GM21576 (cell line): Measurements from ENCODE around the gene EFCAB13.

Experiments
- ATAC-seq: cut with Tn5 transposase; IDR thresholded peaks from one replicate; pipeline ENCODE4 v1.9.1; 2021; ENCODE audit warnings: mild to moderate bottlenecking, moderate library complexity; ENCODE audit not compliant: unreplicated experiment

EFCAB13 gene, protein sequence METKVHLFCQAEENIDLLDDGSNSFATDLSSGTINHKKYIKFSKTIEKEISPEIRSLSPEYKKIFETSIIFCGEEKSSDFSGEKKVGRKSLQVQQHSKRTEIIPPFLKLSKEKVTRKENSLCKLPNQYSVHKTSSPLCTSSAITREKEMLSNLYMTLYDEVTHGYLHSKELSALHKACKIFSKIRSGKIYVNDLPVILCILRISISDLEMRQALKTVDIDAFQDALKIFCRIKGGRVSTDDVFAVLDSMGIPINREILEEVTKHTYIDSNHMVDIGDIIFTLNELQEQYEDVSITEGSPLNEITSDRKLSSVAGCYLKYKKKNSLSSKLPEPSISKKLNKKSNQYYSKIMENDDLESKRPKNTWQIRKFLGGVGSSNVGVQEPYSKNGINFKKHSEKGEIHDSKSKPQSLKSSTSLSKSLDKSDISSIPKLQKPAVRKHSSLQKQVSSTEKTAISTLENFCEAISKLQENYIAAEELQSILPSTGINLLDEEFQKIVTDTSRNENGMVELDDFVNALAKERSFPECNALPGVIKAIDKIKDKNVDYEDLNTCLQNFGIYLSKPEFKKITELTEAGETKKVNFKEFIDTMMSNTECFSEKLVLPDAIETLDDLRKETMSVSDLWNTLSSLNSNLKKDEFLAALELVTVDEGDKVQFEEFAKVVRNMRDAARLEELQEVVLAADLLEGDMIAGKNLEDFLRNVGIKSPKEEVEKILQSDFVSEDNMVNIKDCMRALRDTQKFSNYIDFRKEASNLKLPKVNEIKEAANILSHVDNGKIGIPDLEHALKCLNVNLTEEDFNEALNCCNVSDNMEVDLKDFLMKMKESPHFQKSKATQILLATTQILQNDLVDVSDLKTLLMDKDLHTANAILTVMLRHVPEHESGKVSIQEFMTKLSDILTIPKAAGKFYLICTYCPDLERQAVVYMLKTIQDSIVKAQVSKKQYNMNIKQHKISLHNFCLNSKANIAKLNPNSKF

GRCh38 chr17:47323382-47324223 lies at the start of gene EFCAB13:
EFCAB13 (plus strand) TSS chr17:47323955; CDS start chr17:47328354, 4,399 bp downstream.
- ATAC-seq: peak; percentile 64

- ATAC-seq: no peak
Observed at GRCh38 chr17:47274319-47275069, 49.3 kb upstream of the EFCAB13 start.

DNA sequence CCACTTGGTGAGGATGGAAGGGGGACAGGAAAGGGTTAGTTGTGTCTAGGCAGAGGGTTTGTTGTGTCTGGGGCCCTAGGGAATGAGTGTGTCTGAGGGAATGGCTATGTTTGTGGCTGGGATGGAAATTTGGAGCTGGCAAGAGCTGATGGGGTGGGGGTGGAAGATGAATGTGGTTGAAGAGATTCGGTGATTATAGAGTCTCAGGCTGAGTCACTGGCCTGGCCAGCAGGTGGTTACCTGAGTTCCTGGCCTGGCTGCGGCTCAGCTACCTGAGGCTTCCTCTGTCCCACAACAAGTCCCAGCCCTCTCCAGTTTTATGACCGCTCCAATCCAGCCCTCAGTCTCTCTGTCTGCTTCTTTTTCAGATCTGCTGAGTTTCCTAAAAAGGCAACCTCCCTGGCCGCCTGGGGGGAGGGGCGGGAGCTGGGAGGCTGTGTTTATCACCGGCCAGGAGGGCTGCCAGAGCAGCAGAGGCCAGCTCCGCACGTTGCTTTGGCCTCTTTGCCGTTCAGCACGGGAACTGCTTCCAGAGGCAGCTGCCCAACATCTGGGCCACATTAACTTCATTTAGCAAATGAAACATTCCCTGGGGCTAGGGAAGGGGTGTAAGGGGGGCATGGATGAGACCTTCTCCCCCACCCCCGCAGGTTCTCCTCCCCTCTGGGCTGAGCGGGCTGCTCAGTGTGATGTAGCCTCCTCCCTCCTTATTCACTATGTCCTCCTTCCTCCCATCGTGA lies 48.3 kb upstream of the EFCAB13 start:
- no peak for ATAC-seq

DNA sequence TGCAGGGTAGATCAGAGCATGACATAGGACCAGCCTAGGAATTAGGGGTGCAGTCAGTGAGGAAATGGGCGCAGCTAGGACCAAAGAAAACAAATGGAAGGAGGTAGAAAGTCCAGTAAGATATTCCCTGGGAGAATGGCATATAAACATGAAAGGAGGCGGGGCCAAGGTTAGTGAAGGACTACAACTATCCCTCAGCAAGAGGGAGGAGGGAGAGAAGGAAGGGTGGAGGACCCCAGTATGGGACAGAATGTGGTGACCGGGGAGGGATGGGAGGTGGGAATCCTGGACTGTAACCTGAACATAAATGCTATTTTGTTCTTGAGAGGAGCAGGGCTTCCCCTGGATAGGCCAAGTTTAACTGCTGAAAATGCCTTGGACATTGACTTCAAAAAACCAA lies 47.3 kb upstream of the EFCAB13 start:
- ATAC-seq: no peak

GRCh38 chr17:47276868-47277267 lies 46.9 kb upstream of the EFCAB13 start:
- ATAC-seq: no peak

DNA sequence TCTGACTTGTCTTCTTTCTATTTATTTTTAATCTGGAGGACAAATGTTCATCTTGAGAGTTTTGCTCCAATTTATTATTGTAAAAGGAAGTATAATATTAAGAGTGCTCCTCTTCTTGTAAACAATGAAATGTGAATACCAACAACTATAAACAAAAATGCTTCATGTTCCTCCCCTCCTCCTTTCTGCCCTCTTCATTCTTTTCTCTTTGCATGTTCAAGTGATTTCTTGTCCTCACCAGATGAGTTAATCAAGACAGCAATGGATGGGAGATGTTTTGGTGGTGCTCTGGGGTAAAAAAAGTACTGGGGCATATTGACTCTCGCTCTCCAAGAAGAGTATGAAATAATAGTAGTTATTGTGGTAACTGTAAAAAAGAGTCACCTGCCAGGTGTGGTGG lies 45.8 kb upstream of the EFCAB13 start:
- ATAC-seq: no peak

- no peak for ATAC-seq
Observed at GRCh38 chr17:47278561-47278960, 45.2 kb upstream of the EFCAB13 start.

GRCh38 chr17:47279062-47279801 lies 44.5 kb upstream of the EFCAB13 start:
- peak; percentile 64 for ATAC-seq

DNA sequence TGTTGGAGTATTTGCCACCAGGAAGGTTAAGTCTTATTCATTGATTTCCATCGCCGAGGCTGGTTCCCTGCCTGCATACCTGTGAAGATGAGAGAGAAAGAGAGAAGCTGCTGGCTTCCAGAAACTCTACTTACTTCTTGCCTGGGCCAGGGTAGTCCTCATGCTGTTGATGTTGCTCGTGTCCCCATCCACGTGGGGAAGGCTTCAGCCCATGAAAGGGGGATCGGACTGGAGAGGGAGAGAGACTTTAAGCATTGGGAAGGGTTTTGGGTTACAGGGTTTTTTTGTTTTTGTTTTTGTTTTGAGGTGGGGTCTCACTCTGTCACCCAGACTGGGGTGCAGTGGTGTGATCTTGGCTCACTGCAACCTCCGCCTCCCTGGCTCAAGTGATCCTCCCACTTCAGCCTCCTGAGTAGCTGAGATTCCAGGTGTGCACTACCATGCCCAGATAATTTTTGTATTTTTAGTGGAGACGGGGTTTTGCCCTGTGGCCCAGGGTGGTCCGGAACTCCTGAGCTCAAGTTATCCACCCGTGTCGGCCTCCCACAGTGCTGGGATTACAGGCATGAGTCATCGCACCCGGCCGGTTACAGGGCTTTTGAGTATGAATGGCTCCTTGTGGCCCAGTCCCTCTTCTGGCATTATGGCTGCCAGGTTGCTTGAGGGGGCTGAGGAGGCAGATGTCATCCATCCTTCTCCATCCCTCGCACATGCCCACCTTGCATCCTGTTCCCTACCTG lies 43.5 kb upstream of the EFCAB13 start:
- ATAC-seq: no peak

- ATAC-seq: no peak
Observed at GRCh38 chr17:47281216-47281615, 42.5 kb upstream of the EFCAB13 start.

GRCh38 chr17:47285003-47285402 lies 38.8 kb upstream of the EFCAB13 start:
- no peak for ATAC-seq

DNA sequence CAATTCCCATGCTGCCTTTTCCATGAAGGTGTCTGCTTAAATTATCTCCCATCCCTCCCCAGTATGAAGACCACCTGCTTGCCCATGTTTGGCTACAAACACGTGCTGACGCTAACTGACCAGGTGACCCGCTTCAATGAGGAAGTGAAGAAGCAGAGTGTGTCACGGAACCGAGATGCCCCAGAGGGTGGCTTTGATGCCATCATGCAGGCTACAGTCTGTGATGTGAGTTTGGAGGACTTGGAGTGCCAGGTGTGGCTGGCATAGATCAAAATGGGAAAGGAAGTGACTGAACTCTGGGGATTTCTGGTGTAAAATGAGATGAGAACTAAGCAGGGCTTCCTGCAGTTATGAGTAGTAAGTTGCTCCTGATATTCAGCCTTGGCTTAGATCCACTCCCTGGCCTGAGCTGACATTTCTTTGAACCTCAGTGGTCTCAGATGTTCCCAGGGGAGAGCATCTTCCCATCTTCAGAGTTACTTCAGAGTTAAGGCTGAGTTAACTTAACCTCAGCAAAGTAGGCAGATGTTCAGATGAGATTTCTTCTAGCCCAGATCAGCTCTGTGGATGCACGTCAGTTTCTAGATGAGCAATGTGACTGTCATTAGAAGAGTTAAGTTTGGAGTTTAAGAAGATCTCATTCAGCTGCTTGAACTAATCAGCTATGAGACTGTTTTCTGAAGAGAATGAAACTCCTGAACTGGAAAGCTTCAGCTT lies 37.4 kb upstream of the EFCAB13 start:
- ATAC-seq: peak; percentile 60

GRCh38 chr17:47287068-47287467 lies 36.7 kb upstream of the EFCAB13 start:
- no peak for ATAC-seq

GRCh38 chr17:47287639-47288038 lies 36.1 kb upstream of the EFCAB13 start:
- no peak for ATAC-seq

GRCh38 chr17:47288531-47289116 lies 35.1 kb upstream of the EFCAB13 start:
- ATAC-seq: no peak

GRCh38 chr17:47289302-47289701 lies 34.5 kb upstream of the EFCAB13 start:
- ATAC-seq: no peak

GRCh38 chr17:47290870-47291241 lies 32.9 kb upstream of the EFCAB13 start:
- ATAC-seq: no peak
